Heart left ventricle (tissue), 16 donors: Measurements from ENCODE around the gene LDOC1. TPM values are rescaled to one million over a fixed set of nuclear protein-coding genes. Genes with fewer than 3 reads are reported as not detected.
"Not testable (repeated sequence)": the region's sequence is repeated elsewhere in the genome, so short reads cannot be mapped to it uniquely, and the experiment has no call there.

Experiments
- ATAC-seq, 4 donors: fragments of 200-7000 bp; cut with Tn5 transposase; one replicate each; pipeline ENCODE4 v1.9.1; 2020 to 2022; ENCODE audit warnings: moderate library complexity in 4 of 4, mild to moderate bottlenecking in 3 of 4, moderate number of reproducible peaks in 1 of 4
- DNase-seq, 5 donors: peaks; one replicate each; pipeline ENCODE4 v3.0.0-alpha.2; 2020
- H3K27ac ChIP-seq, 12 donors: fragments of 200-600 bp; sonication (generic) in 4 of 12; one replicate each; pipeline versions ENCODE4 v1.5.0 to v1.8.0; 2016 to 2022; ENCODE audit warnings: mild to moderate bottlenecking in 2 of 12
- H3K27me3 ChIP-seq, 9 donors: fragments of 200-600 bp; sonication (generic) in 2 of 9; one replicate each; pipeline versions ENCODE4 v1.5.1 to v1.8.0; 2016 to 2022; ENCODE audit warnings: mild to moderate bottlenecking in 3 of 9
- H3K36me3 ChIP-seq, 9 donors: fragments of 200-600 bp; sonication (generic) in 2 of 9; one replicate each; pipeline versions ENCODE4 v1.5.0 to v1.8.0; 2018 to 2022; ENCODE audit warnings: mild to moderate bottlenecking in 2 of 9
- H3K4me1 ChIP-seq, 12 donors: fragments of 200-600 bp; sonication (generic) in 4 of 12; one replicate each; pipeline versions ENCODE4 v1.5.0 to v1.8.0; 2016 to 2022; ENCODE audit warnings: mild to moderate bottlenecking in 3 of 12
- H3K4me3 ChIP-seq, 12 donors: fragments of 200-600 bp; sonication (generic) in 4 of 12; one replicate each; pipeline versions ENCODE4 v1.5.0 to v1.8.0; 2017 to 2022; ENCODE audit warnings: mild to moderate bottlenecking in 9 of 12, moderate library complexity in 4 of 12
- H3K9me3 ChIP-seq, 12 donors: fragments of 200-600 bp; sonication (generic) in 4 of 12; one replicate each; pipeline versions ENCODE4 v1.5.0 to v1.8.0; 2016 to 2022; ENCODE audit warnings: mild to moderate bottlenecking in 1 of 12
- CTCF ChIP-seq, 12 donors: fragments of 200-600 bp; sonication (generic) in 4 of 12; IDR thresholded peaks; one replicate each; pipeline versions ENCODE4 v1.5.0 to v1.8.0; 2018 to 2022; ENCODE audit warnings: antibody characterized with exemption in 12 of 12, mild to moderate bottlenecking in 5 of 12
- POLR2A ChIP-seq, 2 donors: fragments of 450-650 bp; IDR thresholded peaks; one replicate each; pipeline ENCODE4 v1.6.1; 2017; ENCODE audit warnings: antibody characterized with exemption in 2 of 2, mild to moderate bottlenecking in 2 of 2, moderate library complexity in 2 of 2
- WGBS, 4 donors: extraction: QIAGEN DNeasy Blood & Tissue Kit in 2 of 4; methylation state at CpG; one replicate each; pipeline versions ENCODE4 v1.1.5 to v1.1.7; 2013 to 2018; 5-methylcytosine and 5-hydroxymethylcytosine counted together
- intact Hi-C, 10 donors: fragments of 100-400 bp; cut with DNase I; formaldehyde crosslinking; loops; one replicate each; pipeline versions ENCODE4 v1.11.1 to v1.14.2; 2022
- polyA plus RNA-seq, 2 donors: library from polyadenylated mRNA; stranded (reverse); fragments of 200-250 nt; gene quantifications; one replicate each; pipeline ENCODE4 v1.2.3, GENCODE V29; 2013
- total RNA-seq, 9 donors: library from RNA; depleted of rRNA in 2 of 9; stranded (reverse); fragments of >200 nt in 2 of 9; fragmentation: NEBNext Ultra II Directional in 3 of 9; extraction: Animal tissue kit (Norgen Biotek cat#: 25700) in 3 of 9; gene quantifications; one replicate each; pipeline versions ENCODE4 v1.1.0 to v1.2.4, GENCODE V29; 2016 to 2023
- donor health status: ischemic (EF 13 %, LVEDD 7.1; RV severe dilation, severe dysfunction).
- donor health status: healthy with polysubstance abuse.
- donor health status: DM: no; HTN: yes; CAD: no.
- donor health status: DM: no; HTN: no; CAD: no.
- donor health status: ischemic (EF 25% LVEDD 6.9; RV normal size, moderate dysfunction).
- donor health status: ischemic (EF 25% LVEDD 5.7; RV mildly dilated, moderate dysfunction).
- donor health status: healthy.
- donor health status: DM: yes; HTN: yes; CAD: no.
- donor health status: ischemic (EF 35%, LVEDD 5.7; RV mildly dilated, moderate dysfunction).
- donor health status: nonischemic (EF 11% LVEDD 7.7; RV severe dilation, severe dysfunction).
- donor health status: DM: yes; HTN: yes; CAD: no.
- donor health status: PGD.
- donor health status: ischemic (EF 29% LVEDD 5.4; RV normal size, mild dysfunction).
- donor health status: nonischemic (EF 23%, LVEDD 6.1; RV moderate dilation, normal function).

The LDOC1 gene
- total and polyA plus RNA-seq, 11 donors: 1.3 to 7.1 (median 2.8) TPM

- Histone ChIP-seq H3K9me3 (no peaks in the 10 kb centered on the region), H3K36me3 (no peaks in the 10 kb centered on the region), H3K4me1 (no peaks in the 10 kb centered on the region), H3K27ac (no peak overlapping the region), H3K27me3 (no peaks in the 10 kb centered on the region), H3K4me3 (no peak overlapping the region)
- TF ChIP-seq CTCF (IDR thresholded peaks at IDR 0.05): no peak
- no peak for TF ChIP-seq POLR2A (IDR thresholded peaks at IDR 0.05)
- DNase-seq (no peak), ATAC-seq (no peak)
- intact Hi-C loops: no loop called here
- 69 to 86% (median 85%) methylated on average over 3 of the region's 3 CpGs for WGBS, 4 donors
Measured at GRCh38 chrX:141201962-141202361, 25.0 kb upstream of the LDOC1 start.

- ATAC-seq, H3K9me3 ChIP-seq, H3K27ac ChIP-seq, H3K36me3 ChIP-seq, H3K4me3 ChIP-seq, DNase-seq, intact Hi-C loops, H3K4me1 ChIP-seq, H3K27me3 ChIP-seq: not testable (repeated sequence)
- WGBS, 4 donors: 95 to 97% (median 96%) methylated on average over 8 to 24 of the region's 24 CpGs
Measured at GRCh38 chrX:141188573-141188972, 11.6 kb upstream of the LDOC1 start.

DNA sequence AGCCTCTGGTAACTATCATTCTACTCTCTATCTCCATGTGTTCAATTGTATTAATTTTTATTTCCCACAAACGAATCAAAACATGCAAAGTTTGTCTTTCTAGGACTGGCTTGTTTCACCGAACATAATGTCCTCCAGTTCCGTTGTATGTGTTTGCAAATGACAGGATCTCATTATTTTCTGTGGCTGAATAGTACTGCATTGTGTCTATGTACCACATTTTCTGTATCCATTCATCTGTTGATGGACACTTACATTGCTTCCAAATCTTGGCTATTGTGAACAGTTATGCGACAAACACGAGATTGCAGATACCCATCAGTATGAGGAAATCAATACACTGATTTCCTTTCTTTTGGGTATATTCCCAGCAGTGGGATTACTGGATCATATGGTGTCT lies 8.4 kb upstream of the LDOC1 start:
- ATAC-seq (no peak), DNase-seq (no peak)
- no peaks in the 10 kb centered on the region for H3K36me3 ChIP-seq
- H3K9me3 ChIP-seq: no peaks in the 10 kb centered on the region
- whole genome bisulfite sequencing, 4 donors: 74 to 86% (median 81%) methylated on average over 5 of the region's 5 CpGs
- no peaks in the 10 kb centered on the region for H3K27me3 ChIP-seq
- no peaks in the 10 kb centered on the region for H3K4me1 ChIP-seq
- no peak overlapping the region for H3K27ac ChIP-seq
- no peak overlapping the region for H3K4me3 ChIP-seq
- intact Hi-C loops: no loop called here
- TF ChIP-seq POLR2A (IDR thresholded peaks at IDR 0.05): no peak
- TF ChIP-seq CTCF (IDR thresholded peaks at IDR 0.05): no peak

- intact Hi-C loops: no loop called here
- Histone ChIP-seq H3K27me3 (no peaks in the 10 kb centered on the region), H3K9me3 (no peaks in the 10 kb centered on the region), H3K27ac (no peak overlapping the region), H3K4me1 (no peaks in the 10 kb centered on the region), H3K4me3 (no peak overlapping the region), H3K36me3 (no peaks in the 10 kb centered on the region)
- TF ChIP-seq CTCF (IDR thresholded peaks at IDR 0.05): no peak
- no peak for TF ChIP-seq POLR2A (IDR thresholded peaks at IDR 0.05)
- 59 to 77% (median 66%) methylated on average over 5 of the region's 5 CpGs for WGBS, 4 donors
- ATAC-seq (no peak), DNase-seq (no peak)
Measured at GRCh38 chrX:141183000-141183399, 6.1 kb upstream of the LDOC1 start.

- Histone ChIP-seq H3K36me3 (no peaks in the 10 kb centered on the region), H3K4me3 (no peak overlapping the region), H3K4me1 (no peaks in the 10 kb centered on the region), H3K27ac (no peak overlapping the region), H3K9me3 (no peaks in the 10 kb centered on the region), H3K27me3 (no peaks in the 10 kb centered on the region)
- TF ChIP-seq POLR2A (IDR thresholded peaks at IDR 0.05): no peak
- TF ChIP-seq CTCF (IDR thresholded peaks at IDR 0.05): no peak
- no peak for ATAC-seq
- intact Hi-C loops: no loop called here
- DNase-seq: no peak
- 63 to 76% (median 69%) methylated on average over 7 of the region's 7 CpGs for WGBS, 4 donors
Measured at GRCh38 chrX:141180851-141181250, 3.9 kb upstream of the LDOC1 start.
